Mucosa of stomach (tissue), 1 donor: Measurements from ENCODE around the gene TBL1X.

Source experiments
- H3K27me3 ChIP-seq: one replicate; pipeline ENCODE4 v1.7.0; 2013; ENCODE audit warnings: mild to moderate bottlenecking, low read length; ENCODE audit not compliant: control insufficient read depth, insufficient read depth
- H3K36me3 ChIP-seq: one replicate; pipeline ENCODE4 v1.7.0; 2013; ENCODE audit warnings: low read length; ENCODE audit not compliant: control insufficient read depth, insufficient read depth
- H3K4me1 ChIP-seq: one replicate; pipeline ENCODE4 v1.7.0; 2013; ENCODE audit warnings: mild to moderate bottlenecking, low read length; ENCODE audit not compliant: control insufficient read depth, insufficient read depth
- H3K4me3 ChIP-seq: one replicate; pipeline ENCODE4 v1.7.0; 2013; ENCODE audit warnings: low read length
- H3K9ac ChIP-seq: one replicate; pipeline ENCODE4 v1.7.0; 2013; ENCODE audit warnings: mild to moderate bottlenecking, low read length, moderate library complexity
- H3K9me3 ChIP-seq: one replicate; pipeline ENCODE4 v1.7.0; 2013; ENCODE audit warnings: mild to moderate bottlenecking, low read length, moderate library complexity; ENCODE audit not compliant: control insufficient read depth
- donor health status: Pancreatic carcinoma.

The TBL1X gene

DNA sequence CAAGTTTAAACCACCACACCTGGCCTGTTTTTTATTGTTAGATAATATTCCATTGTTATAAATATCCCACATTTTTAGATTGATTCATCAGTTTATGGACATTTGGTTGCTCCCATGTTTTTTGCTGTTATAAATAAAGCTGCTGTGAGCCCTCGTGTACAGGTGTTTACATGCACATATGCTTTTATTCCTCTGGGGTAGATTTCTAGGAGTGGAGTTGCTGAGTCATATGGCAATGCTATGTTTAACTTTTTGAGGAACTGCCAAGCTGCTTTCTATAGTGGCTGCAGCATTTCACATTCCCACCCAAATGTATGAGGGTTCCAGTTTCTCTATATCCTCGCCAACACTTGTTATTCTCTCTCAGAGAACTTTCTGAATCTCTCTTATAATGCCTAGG lies 90.5 kb downstream of the TBL1X start:
- no peaks in the 10 kb centered on the region for H3K36me3 ChIP-seq
- no peaks in the 10 kb centered on the region for H3K4me1 ChIP-seq
- no peaks in the 10 kb centered on the region for H3K9me3 ChIP-seq
- no peak overlapping the region for H3K4me3 ChIP-seq
- H3K27me3 ChIP-seq, result no peaks in the 10 kb centered on the region
- H3K9ac ChIP-seq, result no peak overlapping the region

DNA sequence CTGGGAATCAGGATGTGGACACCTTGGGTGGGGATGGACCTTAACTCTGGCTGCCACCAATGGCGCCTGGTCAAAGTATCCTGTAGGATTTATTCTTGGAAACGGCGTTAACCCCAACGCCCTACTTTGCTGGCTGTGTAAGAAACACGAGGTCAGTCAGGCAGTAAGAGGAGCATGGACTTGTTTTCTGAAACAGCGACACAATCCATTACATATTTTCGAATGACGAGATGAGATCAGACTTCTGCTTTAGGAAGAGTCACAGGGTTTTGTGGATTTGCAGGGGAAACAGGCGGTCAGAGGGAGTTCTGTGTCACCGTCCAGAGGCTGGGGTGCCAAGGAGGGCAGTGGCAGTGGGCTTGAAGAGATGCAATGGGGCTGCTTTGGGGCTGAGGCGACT lies 92.2 kb downstream of the TBL1X start:
- Histone ChIP-seq H3K27me3 (no peaks in the 10 kb centered on the region), H3K4me3 (no peak overlapping the region), H3K4me1 (no peaks in the 10 kb centered on the region), H3K36me3 (no peaks in the 10 kb centered on the region), H3K9ac (no peak overlapping the region), H3K9me3 (no peaks in the 10 kb centered on the region)

- Histone ChIP-seq H3K27me3 (no peaks in the 10 kb centered on the region), H3K9ac (no peak overlapping the region), H3K36me3 (no peaks in the 10 kb centered on the region), H3K9me3 (no peaks in the 10 kb centered on the region), H3K4me1 (no peaks in the 10 kb centered on the region), H3K4me3 (no peak overlapping the region)
These were observed 92.7 kb downstream of the TBL1X start for GRCh38 chrX:9557521-9557920.

- no peaks in the 10 kb centered on the region for H3K36me3 ChIP-seq
- no peaks in the 10 kb centered on the region for H3K4me1 ChIP-seq
- no peaks in the 10 kb centered on the region for H3K9me3 ChIP-seq
- H3K9ac ChIP-seq, result no peak overlapping the region
- H3K27me3 ChIP-seq, result no peaks in the 10 kb centered on the region
- no peak overlapping the region for H3K4me3 ChIP-seq
These were observed 93.8 kb downstream of the TBL1X start for GRCh38 chrX:9558615-9559014.

DNA sequence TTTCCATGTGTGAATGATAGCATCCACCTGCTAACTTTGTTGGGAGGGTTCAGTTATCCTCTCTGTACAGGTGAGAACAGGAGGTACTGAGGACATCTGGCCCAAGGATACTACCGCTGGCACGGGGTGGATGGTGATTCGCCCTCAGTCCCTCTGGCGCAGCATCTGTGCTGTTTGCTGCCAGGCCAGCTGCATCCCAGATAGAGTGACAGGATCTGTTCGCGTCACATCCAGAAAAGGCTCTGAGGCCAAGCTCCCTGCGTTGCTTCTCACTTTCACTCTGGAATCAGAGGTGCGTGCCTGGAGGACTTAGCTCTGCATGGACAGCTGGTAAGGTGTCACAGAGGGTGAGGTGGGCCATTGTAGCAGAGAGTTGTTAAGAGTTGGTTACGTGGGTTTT lies 95.4 kb downstream of the TBL1X start:
- no peaks in the 10 kb centered on the region for H3K27me3 ChIP-seq
- H3K4me1 ChIP-seq, result no peaks in the 10 kb centered on the region
- no peaks in the 10 kb centered on the region for H3K36me3 ChIP-seq
- H3K9me3 ChIP-seq, result no peaks in the 10 kb centered on the region
- H3K4me3 ChIP-seq, result no peak overlapping the region
- no peak overlapping the region for H3K9ac ChIP-seq

DNA sequence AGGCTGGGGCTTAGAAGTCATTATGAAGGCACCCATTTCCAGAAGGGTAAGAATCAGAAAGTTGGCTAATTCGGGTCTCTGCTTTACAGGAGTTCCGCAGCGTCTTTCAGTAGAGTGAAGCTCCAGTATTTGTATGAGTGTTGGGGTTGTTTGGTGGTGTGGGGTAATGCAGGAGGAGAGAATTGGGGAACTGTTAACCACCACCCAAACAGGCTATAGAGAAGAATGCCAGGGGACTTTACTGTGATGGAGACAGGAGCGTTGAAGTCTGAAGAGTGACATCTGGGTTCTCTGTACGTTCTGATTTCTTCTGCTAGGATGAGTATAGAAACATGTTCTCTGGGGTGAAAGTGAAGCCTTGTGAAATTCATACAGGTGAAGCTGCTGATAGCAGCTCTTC lies 96.3 kb downstream of the TBL1X start:
- no peaks in the 10 kb centered on the region for H3K9me3 ChIP-seq
- H3K4me1 ChIP-seq, result no peaks in the 10 kb centered on the region
- no peaks in the 10 kb centered on the region for H3K36me3 ChIP-seq
- no peak overlapping the region for H3K9ac ChIP-seq
- H3K4me3 ChIP-seq, result no peak overlapping the region
- no peaks in the 10 kb centered on the region for H3K27me3 ChIP-seq

- peaks cover 5% of the 10 kb centered on the region for H3K4me1 ChIP-seq
- H3K36me3 ChIP-seq, result no peaks in the 10 kb centered on the region
- no peak overlapping the region for H3K9ac ChIP-seq
- no peaks in the 10 kb centered on the region for H3K9me3 ChIP-seq
- H3K4me3 ChIP-seq, result no peak overlapping the region
- no peaks in the 10 kb centered on the region for H3K27me3 ChIP-seq
These were observed 98.0 kb downstream of the TBL1X start for GRCh38 chrX:9562851-9563250.

DNA sequence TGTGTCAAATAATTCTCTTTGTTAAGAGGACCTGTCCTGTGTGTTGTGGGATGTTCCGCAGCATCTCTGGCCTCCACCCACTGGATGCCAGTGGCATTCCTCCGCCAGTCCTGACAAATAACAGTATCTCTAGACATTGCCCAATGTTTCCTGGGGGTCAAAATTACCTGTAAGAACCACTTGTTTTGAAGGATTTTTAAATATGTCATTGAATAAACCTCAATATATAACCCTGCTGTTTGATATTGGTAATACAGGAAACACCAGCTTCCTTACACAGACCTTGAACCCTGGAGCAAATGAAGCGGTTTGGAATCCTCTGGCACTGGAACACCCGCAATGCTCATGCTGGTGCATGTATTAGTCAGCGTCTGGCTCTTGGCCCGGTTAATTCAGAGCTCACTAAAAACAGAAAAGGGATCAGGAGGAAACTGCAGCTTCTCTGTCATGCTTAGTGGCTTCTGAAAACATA lies 101.3 kb downstream of the TBL1X start:
- no peak overlapping the region for H3K9ac ChIP-seq
- no peaks in the 10 kb centered on the region for H3K36me3 ChIP-seq
- H3K4me1 ChIP-seq, result peaks cover 5% of the 10 kb centered on the region
- H3K9me3 ChIP-seq, result no peaks in the 10 kb centered on the region
- no peaks in the 10 kb centered on the region for H3K27me3 ChIP-seq
- H3K4me3 ChIP-seq, result no peak overlapping the region

DNA sequence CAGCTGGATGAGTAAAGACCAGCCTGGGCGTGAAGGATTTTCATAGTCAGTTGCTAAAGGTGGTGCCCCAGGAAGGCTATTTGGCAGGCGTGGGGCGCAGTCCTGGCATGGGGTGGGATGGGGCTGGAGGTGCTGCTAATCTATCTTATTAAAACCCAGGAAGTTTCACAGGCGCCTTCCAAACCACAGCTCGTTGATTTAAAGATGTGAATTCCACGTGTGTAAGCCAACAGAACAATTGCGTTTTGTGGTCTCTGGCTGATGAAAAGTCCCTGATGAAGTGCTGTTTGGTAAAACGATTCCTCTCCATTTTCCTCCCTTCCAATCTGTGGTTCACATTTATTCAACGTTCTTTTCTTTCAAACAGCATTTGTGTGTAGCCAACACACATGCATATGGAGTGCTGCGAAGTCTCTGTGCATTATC lies 105.0 kb downstream of the TBL1X start:
- H3K9ac ChIP-seq, result no peak overlapping the region
- H3K4me1 ChIP-seq, result peaks cover 5% of the 10 kb centered on the region
- no peak overlapping the region for H3K4me3 ChIP-seq
- H3K36me3 ChIP-seq, result no peaks in the 10 kb centered on the region
- no peaks in the 10 kb centered on the region for H3K27me3 ChIP-seq
- H3K9me3 ChIP-seq, result no peaks in the 10 kb centered on the region

DNA sequence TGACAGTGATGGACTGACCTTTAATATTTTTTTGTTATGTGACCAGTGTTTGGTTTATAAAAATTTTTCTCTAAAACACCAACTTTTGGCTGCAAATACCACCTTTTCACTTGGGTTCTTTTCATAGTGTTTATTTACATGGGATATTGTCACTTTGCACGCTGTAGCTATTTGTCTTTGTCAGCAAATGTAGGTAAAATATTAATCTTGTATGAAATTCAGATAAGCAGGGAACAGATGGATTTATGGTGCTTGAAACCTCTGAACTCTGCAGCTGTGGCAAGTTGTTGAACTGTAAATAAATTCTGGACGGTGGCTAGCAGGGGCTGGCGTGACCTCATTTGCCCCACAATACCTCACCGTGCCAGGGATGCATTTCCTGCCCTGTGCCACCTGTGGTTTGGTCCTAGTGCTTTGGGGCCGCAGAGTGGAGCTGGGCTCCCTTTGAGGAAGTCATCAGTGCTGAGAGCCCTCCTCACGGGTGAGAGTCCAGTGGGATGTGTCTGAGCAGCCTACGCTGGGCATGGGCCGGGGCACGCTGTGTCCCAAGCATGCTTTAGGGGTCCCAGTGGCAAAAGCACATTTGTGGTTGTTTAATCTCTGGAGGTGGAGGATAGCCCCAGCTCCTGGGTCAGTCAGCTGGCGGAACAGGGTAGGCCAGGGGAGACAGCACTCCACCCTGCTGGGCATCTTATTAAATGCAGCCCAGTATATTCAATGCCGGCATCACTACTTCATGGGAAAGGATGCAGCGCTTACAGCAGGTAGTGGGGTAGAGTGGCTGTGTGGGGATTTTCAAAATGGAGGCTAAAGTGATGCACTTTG lies 108.6 kb downstream of the TBL1X start:
- H3K36me3 ChIP-seq, result no peaks in the 10 kb centered on the region
- no peaks in the 10 kb centered on the region for H3K4me1 ChIP-seq
- no peak overlapping the region for H3K4me3 ChIP-seq
- H3K27me3 ChIP-seq, result no peaks in the 10 kb centered on the region
- H3K9ac ChIP-seq, result no peak overlapping the region
- no peaks in the 10 kb centered on the region for H3K9me3 ChIP-seq

- H3K36me3 ChIP-seq, result no peaks in the 10 kb centered on the region
- H3K27me3 ChIP-seq, result no peaks in the 10 kb centered on the region
- no peak overlapping the region for H3K4me3 ChIP-seq
- H3K4me1 ChIP-seq, result no peaks in the 10 kb centered on the region
- H3K9me3 ChIP-seq, result no peaks in the 10 kb centered on the region
- no peak overlapping the region for H3K9ac ChIP-seq
These were observed 111.2 kb downstream of the TBL1X start for GRCh38 chrX:9576059-9576458.

GRCh38 chrX:9577555-9577954 lies 112.7 kb downstream of the TBL1X start:
- Histone ChIP-seq H3K9ac (no peak overlapping the region), H3K4me3 (no peak overlapping the region), H3K4me1 (no peaks in the 10 kb centered on the region), H3K36me3 (no peaks in the 10 kb centered on the region), H3K27me3 (no peaks in the 10 kb centered on the region), H3K9me3 (no peaks in the 10 kb centered on the region)
